Keratinocyte (primary cell): ENCODE results near the gene RFESD. TPM values are rescaled to one million over a fixed set of nuclear protein-coding genes. Genes with fewer than 3 reads are reported as not detected.

Experiments
- DNase-seq: peaks from one replicate; pipeline ENCODE4 v3.0.0-alpha.2; 2011; ENCODE audit warnings: low read depth, missing footprints, low spot score
- FAIRE-seq: peaks from 2 replicates; lab custom pipeline; 2011; peaks lifted over from hg19 to GRCh38; lab: Jason Lieb, UNC
- H2AFZ ChIP-seq: 2 replicates; pipeline ENCODE4 v1.6.0; 2012; ENCODE audit warnings: low read length, control low read depth, inconsistent platforms; ENCODE audit not compliant: control insufficient read depth
- H3K27ac ChIP-seq: 2 replicates; pipeline ENCODE4 v1.5.1; 2011; ENCODE audit warnings: low read length; ENCODE audit not compliant: control insufficient read depth, insufficient read depth
- H3K27me3 ChIP-seq: 3 replicates; pipeline ENCODE4 v1.6.0; 2011; ENCODE audit warnings: low read length; ENCODE audit not compliant: control insufficient read depth, insufficient read depth; ENCODE audit errors: extremely low read depth
- H3K36me3 ChIP-seq, 2 experiments: 2 replicates in 1 of 2; 3 replicates in 1 of 2; pipeline ENCODE4 v1.5.1; 2011; ENCODE audit warnings: low read length in 2 of 2, mild to moderate bottlenecking in 1 of 2; ENCODE audit not compliant: control insufficient read depth in 2 of 2, insufficient read depth in 2 of 2; ENCODE audit errors: extremely low read depth in 1 of 2
- H3K4me1 ChIP-seq: 3 replicates; pipeline ENCODE4 v1.5.1; 2011; ENCODE audit warnings: low read length; ENCODE audit not compliant: control insufficient read depth, insufficient read depth; ENCODE audit errors: extremely low read depth
- H3K4me2 ChIP-seq: 3 replicates; pipeline ENCODE4 v1.6.0; 2011; ENCODE audit warnings: low read depth, low read length; ENCODE audit not compliant: control insufficient read depth, insufficient read depth; ENCODE audit errors: extremely low read depth
- H3K4me3 ChIP-seq, 3 experiments: fragments of 200-600 bp in 1 of 3; sonication (generic) in 1 of 3; 2 replicates in 2 of 3; 3 replicates in 1 of 3; pipeline ENCODE4 v1.5.1; 2011 to 2016; ENCODE audit warnings: low read length in 3 of 3, mild to moderate bottlenecking in 3 of 3, control low read depth in 2 of 3, inconsistent platforms in 1 of 3, low read depth in 1 of 3, mixed read lengths in 1 of 3, mixed run types in 1 of 3, moderate library complexity in 1 of 3; ENCODE audit not compliant: control insufficient read depth in 2 of 3, insufficient read depth in 2 of 3; ENCODE audit errors: extremely low read depth in 1 of 3
- H3K79me2 ChIP-seq: 2 replicates; pipeline ENCODE4 v1.6.0; 2012; ENCODE audit warnings: low read length; ENCODE audit not compliant: control insufficient read depth, insufficient read depth
- H3K9ac ChIP-seq: 3 replicates; pipeline ENCODE4 v1.6.0; 2011; ENCODE audit warnings: low read length; ENCODE audit not compliant: control insufficient read depth, insufficient read depth; ENCODE audit errors: extremely low read depth
- H3K9me1 ChIP-seq: 3 replicates; pipeline ENCODE4 v1.6.0; 2011; ENCODE audit warnings: low read length; ENCODE audit not compliant: control insufficient read depth, insufficient read depth; ENCODE audit errors: extremely low read depth
- H3K9me3 ChIP-seq: 2 replicates; pipeline ENCODE4 v1.5.1; 2012; ENCODE audit warnings: low read depth, low read length; ENCODE audit not compliant: control insufficient read depth
- H4K20me1 ChIP-seq: 3 replicates; pipeline ENCODE4 v1.6.0; 2011; ENCODE audit warnings: low read length; ENCODE audit not compliant: control insufficient read depth, insufficient read depth; ENCODE audit errors: extremely low read depth
- EZH2 ChIP-seq: IDR thresholded peaks from one replicate; pipeline ENCODE4 v1.6.1; 2012; ENCODE audit warnings: inconsistent platforms, mild to moderate bottlenecking, low read length, moderate library complexity
- dilution Hi-C: fragments of 300-500 bp; cut with MboI; formaldehyde crosslinking; loops from one replicate; pipeline ENCODE4 v1.7.0; 2020; ENCODE audit warnings: low sequenced_read_pairs; ENCODE audit not compliant: extremely low pct_ligation_motif_present
- polyA plus RNA-seq, 5 experiments: library from polyadenylated mRNA; depleted of rRNA in 3 of 5; stranded (reverse) in 3 of 5; stranded (forward) in 1 of 5; unstranded in 1 of 5; fragments of >200 nt; gene quantifications; 1 replicate in 1 of 5; 2 replicates in 3 of 5; 3 replicates in 1 of 5; pipeline versions ENCODE4 v1.2.1 to v1.2.3, GENCODE V29; 2011 to 2012; ENCODE audit warnings: missing spikeins in 2 of 5, low read depth in 1 of 5, low replicate concordance in 1 of 5
- TF ChIP-seq, protein P1 (sequence below), 3 experiments: IDR thresholded peaks in 1 of 3; conservative IDR thresholded peaks in 1 of 3; optimal IDR thresholded peaks in 1 of 3; 2 replicates in 2 of 3; 3 replicates in 1 of 3; pipeline versions ENCODE3 to v1.5.1; 2011; ENCODE audit warnings: low read length in 3 of 3, mild to moderate bottlenecking in 3 of 3, moderate library complexity in 2 of 3, control low read depth in 1 of 3, inconsistent platforms in 1 of 3; ENCODE audit not compliant: insufficient read depth in 2 of 3; ENCODE audit errors: extremely low read depth in 1 of 3

The RFESD gene
- polyA plus RNA-seq, 1 donor (not counting 4 experiments of a cell fraction or from before 2014, with no cell fraction given), result 3.5 TPM

DNA sequence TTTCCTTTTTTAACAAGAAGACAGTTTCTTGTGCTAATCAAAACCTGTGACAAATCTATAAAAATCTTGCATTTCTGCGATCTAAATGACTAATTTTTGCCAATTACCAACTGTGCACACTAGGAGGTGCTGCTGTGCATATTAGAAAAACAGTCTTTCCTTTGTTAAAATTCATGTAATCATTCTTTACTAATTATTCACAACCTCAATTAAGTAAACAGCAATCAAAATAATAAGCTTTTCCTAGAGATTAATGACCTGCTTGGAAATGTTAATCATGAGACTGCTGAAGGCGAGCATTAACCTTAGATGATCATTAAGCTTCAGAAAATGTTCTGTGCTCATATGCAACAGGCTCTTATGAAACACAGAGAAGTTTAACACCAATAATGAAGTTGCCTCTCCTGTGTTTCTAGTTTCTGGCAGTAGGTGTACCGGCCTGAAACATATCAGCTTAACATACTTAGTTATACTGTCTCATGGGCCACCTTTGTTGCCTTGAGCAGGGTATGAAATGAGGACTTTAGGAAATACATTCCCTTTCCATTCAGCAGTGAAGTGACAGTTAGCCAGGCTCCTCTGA lies 17.7 kb downstream of the RFESD start:
- dilution Hi-C loops, result no loop called here
- FAIRE-seq, result peak; percentile 17

DNA sequence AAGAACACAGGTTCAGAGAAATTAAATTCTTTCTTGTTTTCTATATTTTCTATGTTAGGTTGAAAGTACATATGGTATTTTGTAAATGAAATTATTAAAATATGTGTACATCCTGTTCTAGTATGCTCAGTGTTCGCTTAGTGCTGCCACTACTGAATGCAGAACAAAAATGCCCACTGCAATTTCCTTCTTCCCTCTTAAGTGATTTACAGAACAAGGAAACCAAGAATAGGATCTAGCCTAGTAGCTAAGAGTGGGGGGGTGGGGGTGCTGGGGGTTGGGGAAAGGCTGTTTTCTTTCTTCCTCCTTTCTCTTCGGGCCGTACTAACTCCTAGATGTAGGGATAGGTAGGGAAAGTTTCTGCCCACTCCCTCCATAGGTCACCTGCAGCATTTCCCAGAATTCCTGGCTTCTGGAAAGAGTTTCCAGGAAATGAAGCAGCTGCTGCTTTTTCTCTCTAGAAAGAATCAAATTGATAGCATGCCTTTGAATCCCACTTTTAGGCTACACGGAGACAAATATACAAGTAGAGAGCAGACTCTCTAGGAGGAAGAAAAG lies 20.6 kb downstream of the RFESD start:
- H3K36me3 ChIP-seq, result no peaks in the 10 kb centered on the region
- no peaks in the 10 kb centered on the region for H3K27me3 ChIP-seq
- no peak overlapping the region for H3K4me2 ChIP-seq
- no peak overlapping the region for H2AFZ ChIP-seq
- no peaks in the 10 kb centered on the region for H3K79me2 ChIP-seq
- H3K27ac ChIP-seq, result no peak overlapping the region
- no peaks in the 10 kb centered on the region for H4K20me1 ChIP-seq
- no peak overlapping the region for H3K9ac ChIP-seq
- no peak for FAIRE-seq
- DNase-seq, result no peak
- H3K4me1 ChIP-seq, result no peaks in the 10 kb centered on the region
- H3K9me1 ChIP-seq, result no peaks in the 10 kb centered on the region
- H3K9me3 ChIP-seq, result no peaks in the 10 kb centered on the region
- TF ChIP-seq, protein P1, sequence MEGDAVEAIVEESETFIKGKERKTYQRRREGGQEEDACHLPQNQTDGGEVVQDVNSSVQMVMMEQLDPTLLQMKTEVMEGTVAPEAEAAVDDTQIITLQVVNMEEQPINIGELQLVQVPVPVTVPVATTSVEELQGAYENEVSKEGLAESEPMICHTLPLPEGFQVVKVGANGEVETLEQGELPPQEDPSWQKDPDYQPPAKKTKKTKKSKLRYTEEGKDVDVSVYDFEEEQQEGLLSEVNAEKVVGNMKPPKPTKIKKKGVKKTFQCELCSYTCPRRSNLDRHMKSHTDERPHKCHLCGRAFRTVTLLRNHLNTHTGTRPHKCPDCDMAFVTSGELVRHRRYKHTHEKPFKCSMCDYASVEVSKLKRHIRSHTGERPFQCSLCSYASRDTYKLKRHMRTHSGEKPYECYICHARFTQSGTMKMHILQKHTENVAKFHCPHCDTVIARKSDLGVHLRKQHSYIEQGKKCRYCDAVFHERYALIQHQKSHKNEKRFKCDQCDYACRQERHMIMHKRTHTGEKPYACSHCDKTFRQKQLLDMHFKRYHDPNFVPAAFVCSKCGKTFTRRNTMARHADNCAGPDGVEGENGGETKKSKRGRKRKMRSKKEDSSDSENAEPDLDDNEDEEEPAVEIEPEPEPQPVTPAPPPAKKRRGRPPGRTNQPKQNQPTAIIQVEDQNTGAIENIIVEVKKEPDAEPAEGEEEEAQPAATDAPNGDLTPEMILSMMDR (optimal IDR thresholded peaks at IDR 0.05 in 1 of 3, IDR thresholded peaks at IDR 0.05 in 1 of 3, conservative IDR thresholded peaks at IDR 0.05 in 1 of 3; ENCODE audit: extremely low read depth in 1 of 3, insufficient read depth in 2 of 3, low read length in 3 of 3), result no peak
- no peak for TF ChIP-seq EZH2
- dilution Hi-C loops, result no loop called here
- no peak overlapping the region for H3K4me3 ChIP-seq

More for the DNA sequence above, 17.7 kb downstream of the RFESD start:
- Histone ChIP-seq H2AFZ (peak overlapping the region; percentile 54), H3K9me3 (no peaks in the 10 kb centered on the region), H3K27ac (no peak overlapping the region), H3K4me1 (no peaks in the 10 kb centered on the region), H4K20me1 (no peaks in the 10 kb centered on the region), H3K4me3 (no peak overlapping the region), H3K9me1 (no peaks in the 10 kb centered on the region), H3K9ac (no peak overlapping the region), H3K36me3 (no peaks in the 10 kb centered on the region), H3K27me3 (no peaks in the 10 kb centered on the region), H3K79me2 (no peaks in the 10 kb centered on the region), H3K4me2 (no peak overlapping the region)
- TF ChIP-seq, protein P1 (optimal IDR thresholded peaks at IDR 0.05 in 1 of 3, IDR thresholded peaks at IDR 0.05 in 1 of 3, conservative IDR thresholded peaks at IDR 0.05 in 1 of 3; ENCODE audit: extremely low read depth in 1 of 3, insufficient read depth in 2 of 3, low read length in 3 of 3), result peak in 2 of 3 experiments; percentile 60 to 64
- TF ChIP-seq EZH2, result no peak
- DNase-seq, result no peak
